Erythroblast (primary cell): Measurements from ENCODE around the gene PARN.

ENCODE experiments used
- DNase-seq, 2 experiments: peaks; one replicate each; lab custom pipeline; 2025; lab: John Stamatoyannopoulos, UW
- GATA1 ChIP-seq: IDR thresholded peaks from 2 replicates; pipeline ENCODE4 v1.6.1; 2011; ENCODE audit warnings: low read depth, mild to moderate bottlenecking, control low read depth, low read length, moderate library complexity
- POLR2A ChIP-seq: IDR thresholded peaks from 2 replicates; pipeline ENCODE4 v1.6.1; 2011; ENCODE audit warnings: mild to moderate bottlenecking, low read length

PARN gene

GRCh38 chr16:14389359-14389758 is 240.7 kb downstream of the PARN start:
- TF ChIP-seq POLR2A: no peak
- TF ChIP-seq GATA1: no peak
- DNase-seq: no peak

- no peak for TF ChIP-seq GATA1
- TF ChIP-seq POLR2A: no peak
- no peak for DNase-seq
Measured at GRCh38 chr16:14388243-14388642, 241.8 kb downstream of the PARN start.

- DNase-seq: no peak
- TF ChIP-seq POLR2A (no peak), GATA1 (no peak)
Measured at GRCh38 chr16:14386115-14386514, 243.9 kb downstream of the PARN start.
